Ascending aorta (tissue), 2 donors: ENCODE measurements around the gene CDK14. TPM values are rescaled to one million over a fixed set of nuclear protein-coding genes. Genes with fewer than 3 reads are reported as not detected.

ENCODE experiments used
- DNase-seq, 2 donors: peaks; one replicate each; pipeline ENCODE4 v3.0.0-alpha.2; 2019; ENCODE audit warnings: low spot score in 2 of 2
- H3K27ac ChIP-seq, 2 donors: fragments of 200-600 bp; sonication (generic); one replicate each; pipeline ENCODE4 v1.5.1; 2016 to 2017; ENCODE audit warnings: mild to moderate bottlenecking in 1 of 2
- H3K27me3 ChIP-seq: fragments of 200-600 bp; sonication (generic); one replicate; pipeline ENCODE4 v1.5.1; 2017
- H3K36me3 ChIP-seq, 2 donors: fragments of 200-600 bp; sonication (generic); one replicate each; pipeline ENCODE4 v1.5.1; 2016
- H3K4me1 ChIP-seq, 2 donors: fragments of 200-600 bp; sonication (generic); one replicate each; pipeline ENCODE4 v1.5.1; 2016 to 2017; ENCODE audit warnings: mild to moderate bottlenecking in 1 of 2
- H3K4me3 ChIP-seq, 2 donors: fragments of 200-600 bp; sonication (generic); one replicate each; pipeline ENCODE4 v1.5.1; 2016 to 2017; ENCODE audit warnings: mild to moderate bottlenecking in 1 of 2
- H3K9me3 ChIP-seq, 2 donors: fragments of 200-600 bp; sonication (generic); one replicate each; pipeline ENCODE4 v1.5.1; 2016
- CTCF ChIP-seq, 3 experiments: fragments of 200-600 bp in 2 of 3; fragments of 450-650 bp in 1 of 3; sonication (generic) in 2 of 3; IDR thresholded peaks; one replicate each; pipeline ENCODE4 v1.5.1; 2016 to 2019; ENCODE audit warnings: antibody characterized with exemption in 3 of 3, mild to moderate bottlenecking in 1 of 3, moderate library complexity in 1 of 3
- intact Hi-C: fragments of 100-400 bp; cut with DNase I; formaldehyde crosslinking; loops from one replicate; pipeline ENCODE4 v1.15.1; 2023
- total RNA-seq: library from RNA; depleted of rRNA; stranded (reverse); fragments of >200 nt; gene quantifications from one replicate; pipeline ENCODE4 v1.1.0, GENCODE V29; 2016

The CDK14 gene
- total RNA-seq, 1 donor from 2014 or later = 5.1 TPM

- H3K4me1 ChIP-seq = peaks cover 0 to 3% of the 10 kb centered on the region in 2 donors
- H3K4me3 ChIP-seq = no peak overlapping the region
- intact Hi-C loops = no loop called here
- TF ChIP-seq CTCF (IDR thresholded peaks at IDR 0.05) = no peak
- no peaks in the 10 kb centered on the region for H3K9me3 ChIP-seq
- no peak for DNase-seq
- H3K27ac ChIP-seq = no peak overlapping the region
- H3K36me3 ChIP-seq = no peaks in the 10 kb centered on the region
- H3K27me3 ChIP-seq = no peaks in the 10 kb centered on the region
Observed at GRCh38 chr7:90839727-90840291, 243.7 kb downstream of the CDK14 start.

GRCh38 chr7:90841759-90842429 lies 245.8 kb downstream of the CDK14 start:
- peaks cover 0 to 3% of the 10 kb centered on the region in 2 donors for H3K4me1 ChIP-seq
- no peak overlapping the region for H3K27ac ChIP-seq
- DNase-seq = no peak
- intact Hi-C loops = no loop called here
- no peak for TF ChIP-seq CTCF (IDR thresholded peaks at IDR 0.05)
- no peak overlapping the region for H3K4me3 ChIP-seq
- H3K36me3 ChIP-seq = no peaks in the 10 kb centered on the region
- H3K27me3 ChIP-seq = no peaks in the 10 kb centered on the region
- no peaks in the 10 kb centered on the region for H3K9me3 ChIP-seq

- no peak for TF ChIP-seq CTCF (IDR thresholded peaks at IDR 0.05)
- no peaks in the 10 kb centered on the region for H3K9me3 ChIP-seq
- DNase-seq = no peak
- H3K27ac ChIP-seq = no peak overlapping the region
- H3K4me1 ChIP-seq = peaks cover 0 to 3% of the 10 kb centered on the region in 2 donors
- intact Hi-C loops = no loop called here
- H3K27me3 ChIP-seq = no peaks in the 10 kb centered on the region
- H3K36me3 ChIP-seq = no peaks in the 10 kb centered on the region
- no peak overlapping the region for H3K4me3 ChIP-seq
Observed at GRCh38 chr7:90842430-90842788, 246.3 kb downstream of the CDK14 start.

GRCh38 chr7:90843472-90843871 lies 247.4 kb downstream of the CDK14 start:
- H3K4me1 ChIP-seq = peaks cover 0 to 3% of the 10 kb centered on the region in 2 donors
- H3K27ac ChIP-seq = no peak overlapping the region
- H3K27me3 ChIP-seq = no peaks in the 10 kb centered on the region
- TF ChIP-seq CTCF (IDR thresholded peaks at IDR 0.05) = no peak
- intact Hi-C loops = no loop called here
- no peak for DNase-seq
- no peaks in the 10 kb centered on the region for H3K9me3 ChIP-seq
- no peak overlapping the region for H3K4me3 ChIP-seq
- no peaks in the 10 kb centered on the region for H3K36me3 ChIP-seq

GRCh38 chr7:90844421-90844820 lies 248.3 kb downstream of the CDK14 start:
- Histone ChIP-seq H3K27ac (no peak overlapping the region), H3K4me1 (peaks cover 0 to 3% of the 10 kb centered on the region in 2 donors), H3K4me3 (no peak overlapping the region), H3K36me3 (no peaks in the 10 kb centered on the region), H3K27me3 (no peaks in the 10 kb centered on the region), H3K9me3 (no peaks in the 10 kb centered on the region)
- DNase-seq = no peak
- no peak for TF ChIP-seq CTCF (IDR thresholded peaks at IDR 0.05)
- intact Hi-C loops = no loop called here
